Middle frontal gyrus (tissue), 1 donor: ENCODE results near the gene PLPP6.
"Not testable (repeated sequence)": the region's sequence is repeated elsewhere in the genome, so short reads cannot be mapped to it uniquely, and the experiment has no call there.

Source experiments
- DNase-seq: peaks from one replicate; pipeline ENCODE4 v3.0.0-alpha.2; 2015; ENCODE audit warnings: low spot score; ENCODE audit errors: extremely low spot score

PLPP6 gene

DNA sequence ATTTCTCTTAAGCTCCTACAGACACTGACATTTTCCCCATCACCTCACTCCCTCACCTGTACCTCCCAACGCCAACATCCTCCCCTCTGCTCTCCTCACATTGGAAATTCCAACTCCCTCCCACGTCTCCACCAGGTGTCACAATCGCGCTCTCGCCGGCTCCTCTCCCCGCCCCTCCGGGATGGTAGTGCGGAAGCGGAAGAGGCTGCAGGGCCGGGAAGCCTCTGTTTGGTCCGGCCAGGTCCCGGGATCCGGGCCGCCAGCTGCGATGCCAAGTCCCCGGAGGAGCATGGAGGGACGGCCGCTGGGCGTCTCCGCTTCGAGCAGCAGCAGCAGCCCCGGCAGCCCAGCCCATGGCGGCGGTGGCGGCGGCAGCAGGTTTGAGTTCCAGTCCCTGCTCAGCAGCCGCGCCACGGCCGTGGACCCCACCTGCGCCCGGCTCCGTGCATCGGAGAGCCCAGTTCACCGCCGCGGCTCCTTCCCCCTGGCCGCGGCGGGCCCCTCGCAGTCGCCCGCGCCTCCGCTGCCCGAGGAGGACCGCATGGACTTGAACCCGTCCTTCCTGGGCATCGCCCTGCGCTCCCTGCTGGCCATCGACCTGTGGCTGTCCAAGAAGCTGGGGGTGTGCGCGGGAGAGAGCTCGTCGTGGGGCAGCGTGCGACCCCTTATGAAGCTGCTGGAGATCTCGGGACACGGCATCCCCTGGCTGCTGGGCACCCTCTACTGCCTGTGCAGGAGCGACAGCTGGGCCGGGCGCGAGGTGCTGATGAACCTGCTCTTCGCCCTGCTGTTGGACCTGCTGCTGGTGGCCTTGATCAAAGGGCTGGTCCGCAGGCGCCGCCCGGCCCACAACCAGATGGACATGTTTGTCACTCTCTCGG, at the start of gene PLPP6:
TSS of gene PLPP6 (plus strand) at position 187 of the 881 bp plus-strand sequence. CDS start at position 269, 82 bp downstream.
- peak; percentile 58 for DNase-seq

DNA sequence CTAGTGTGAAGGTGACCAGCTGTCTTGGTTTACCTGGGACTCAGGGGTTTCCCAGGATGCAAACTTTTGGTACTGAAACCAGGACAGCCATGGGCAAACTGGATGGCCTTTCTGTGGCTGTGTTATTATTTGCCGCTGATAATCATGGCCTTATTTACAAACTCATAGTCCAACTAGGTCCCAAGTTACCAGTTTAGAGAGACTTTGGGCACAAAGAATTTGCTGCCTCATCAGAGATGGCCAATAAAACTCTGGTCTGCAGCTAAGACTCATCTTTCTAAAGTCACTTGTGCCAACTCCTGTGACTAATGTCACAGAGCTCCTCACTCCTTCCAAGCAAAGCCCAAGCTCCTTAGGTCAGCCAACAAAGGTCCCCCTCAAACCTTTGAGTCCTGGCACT, 47.5 kb upstream of the PLPP6 start:
- DNase-seq: no peak

DNA sequence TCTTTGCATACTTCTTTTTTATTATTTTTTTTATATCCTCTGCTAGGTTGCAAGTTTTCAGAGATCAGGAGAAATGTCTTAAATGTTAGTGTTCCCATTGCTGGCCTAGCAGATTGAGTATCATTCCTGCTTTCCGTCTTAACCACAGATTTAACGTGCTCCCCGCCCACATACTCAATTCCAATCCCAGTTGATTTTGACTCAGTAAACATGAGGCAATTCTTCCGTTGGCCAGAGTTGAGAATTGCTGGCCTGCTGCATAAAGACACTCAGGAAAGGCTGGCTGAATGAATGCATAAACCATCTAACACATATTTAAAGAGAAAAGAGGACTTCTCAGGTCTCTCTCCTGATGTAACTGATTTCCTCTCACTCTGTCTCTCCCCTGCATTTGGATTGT, 46.8 kb upstream of the PLPP6 start:
- DNase-seq: no peak

DNA sequence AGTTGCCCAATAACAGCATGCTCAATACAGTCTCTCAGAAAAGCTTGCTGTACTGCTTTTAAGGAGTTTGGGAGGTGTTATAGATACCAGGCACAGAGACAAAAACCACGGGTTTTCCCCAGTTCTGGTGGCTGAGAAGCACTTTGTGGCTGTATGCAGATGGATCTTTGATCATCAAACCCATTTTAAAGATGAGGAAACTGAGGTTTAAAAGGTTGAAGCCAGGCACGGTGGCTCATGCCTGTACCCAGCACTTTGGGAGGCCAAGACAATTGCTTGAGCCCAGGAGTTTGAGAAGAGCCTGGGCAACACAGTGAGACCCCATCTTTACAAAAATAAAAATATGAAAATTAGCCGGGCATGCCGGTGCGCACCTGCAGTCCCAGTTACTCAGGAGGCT, 46.3 kb upstream of the PLPP6 start:
- DNase-seq: no peak

DNA sequence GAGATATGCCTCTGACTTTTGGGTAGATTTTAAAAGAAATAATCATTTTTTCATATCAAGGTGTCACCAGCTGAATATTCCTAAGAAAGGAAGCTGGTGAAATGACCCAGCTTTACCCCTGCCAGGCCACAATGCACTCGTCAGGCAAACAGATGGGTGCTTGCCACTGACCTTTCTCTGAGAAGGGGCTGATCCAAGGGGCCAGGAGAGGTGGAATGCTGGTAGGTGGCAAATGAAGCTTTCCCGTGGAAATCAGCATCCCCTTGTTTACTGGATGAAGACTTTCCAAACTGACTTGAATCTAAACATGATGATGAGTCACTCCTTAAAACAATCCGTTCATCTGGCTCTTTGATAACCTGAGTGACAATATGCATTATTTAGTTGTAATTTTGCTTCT, 44.3 kb upstream of the PLPP6 start:
- no peak for DNase-seq

DNA sequence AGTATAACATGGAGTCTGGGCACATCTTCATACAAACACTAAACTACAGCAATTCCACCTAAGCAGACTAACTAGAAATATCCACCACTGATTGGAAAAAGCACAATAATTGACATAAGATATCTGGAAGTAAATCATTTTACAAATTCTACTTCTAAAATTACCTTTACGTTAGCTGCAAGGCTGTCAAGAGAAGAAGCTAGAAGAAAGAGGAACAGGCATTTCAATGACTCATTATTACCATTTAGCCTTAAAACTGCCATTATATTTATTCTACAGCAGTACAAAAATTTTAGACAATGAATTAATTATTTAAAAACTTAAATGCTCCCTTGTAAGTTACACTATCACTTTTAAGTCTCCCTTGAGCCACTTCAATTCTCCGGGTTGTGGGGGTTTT, 43.4 kb upstream of the PLPP6 start:
- no peak for DNase-seq

DNA sequence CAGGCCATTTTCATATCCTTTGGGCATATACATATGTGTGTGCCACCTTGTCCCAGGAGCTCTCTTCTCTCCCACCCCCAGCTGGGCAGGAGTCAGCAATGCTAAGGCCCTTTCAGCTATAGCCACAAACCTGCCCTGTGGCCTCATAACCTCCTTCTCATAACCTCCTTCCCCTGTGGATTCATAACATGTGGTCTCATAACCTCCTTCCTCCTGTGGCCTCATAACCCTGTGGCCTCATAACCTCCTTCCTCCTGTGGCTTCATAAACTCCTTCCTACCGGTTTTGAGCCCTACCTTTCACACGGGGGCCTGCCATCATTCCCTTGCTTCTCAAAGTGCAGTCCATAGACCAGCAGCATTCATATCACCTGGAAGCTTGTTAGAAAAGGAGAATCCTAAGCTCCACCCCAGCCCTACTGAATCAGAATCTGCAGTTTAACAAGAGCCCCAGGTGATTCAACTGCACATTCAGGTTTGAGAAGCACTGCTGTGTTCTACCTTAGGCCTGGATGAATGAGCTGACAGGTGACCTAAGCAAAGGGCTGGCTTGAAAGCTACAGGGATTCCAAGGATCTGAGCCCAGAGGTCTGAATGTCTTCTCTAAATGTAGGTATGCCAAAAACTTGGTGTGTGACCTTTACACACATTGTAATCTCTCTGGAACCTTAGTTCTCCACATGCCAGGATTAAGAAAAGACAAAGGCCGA, 41.9 kb upstream of the PLPP6 start:
- DNase-seq: no peak

DNA sequence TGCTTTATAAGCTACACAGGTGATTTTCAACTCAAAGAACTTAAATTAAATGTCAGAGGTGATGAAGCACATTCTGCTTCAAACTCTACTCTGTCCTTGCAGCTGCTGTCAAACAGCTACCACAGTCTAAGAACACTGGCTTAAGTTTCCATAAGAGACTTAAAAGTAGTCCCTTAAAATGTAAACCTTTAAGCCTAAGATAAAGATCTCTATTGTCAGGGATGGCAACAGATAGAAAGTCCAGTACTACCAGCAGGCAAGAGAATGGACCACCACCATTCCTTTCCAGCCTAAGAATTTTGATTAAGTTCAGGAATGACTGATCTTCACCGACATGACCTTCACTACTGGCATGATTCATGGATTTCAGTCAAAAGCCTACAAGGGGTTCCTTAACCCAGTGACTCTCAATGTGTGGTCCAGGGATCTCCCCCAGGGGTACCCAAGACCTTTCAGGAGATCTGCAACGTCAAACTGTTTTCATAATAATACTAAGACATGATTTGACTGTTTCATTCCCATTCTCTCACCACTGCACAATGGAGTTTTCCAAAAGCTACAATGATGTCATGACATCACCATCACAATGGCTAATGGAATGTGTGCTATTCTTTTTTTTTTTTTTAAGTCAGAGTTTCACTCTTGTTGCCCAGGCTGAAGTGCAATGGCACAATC, 41.1 kb upstream of the PLPP6 start:
- DNase-seq: no peak

DNA sequence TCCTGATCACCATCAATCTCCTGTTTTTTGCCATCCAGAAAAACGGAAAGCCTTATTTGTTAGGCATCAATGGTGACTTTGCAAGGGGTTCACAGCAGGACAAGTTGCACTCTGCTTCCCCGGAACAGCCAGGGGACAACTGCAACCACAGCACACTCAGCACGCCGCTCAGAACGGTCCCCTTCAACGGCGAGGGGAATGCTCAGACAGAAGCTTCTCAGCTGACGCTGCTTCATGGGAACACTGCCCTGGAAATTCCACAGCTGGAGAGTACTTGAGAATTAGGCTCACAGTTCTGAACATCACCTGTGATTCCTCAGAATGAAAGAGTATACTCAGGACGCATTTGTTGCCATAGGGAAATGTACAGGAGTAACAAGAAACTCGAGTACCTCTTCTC, 40.1 kb upstream of the PLPP6 start:
- no peak for DNase-seq

DNA sequence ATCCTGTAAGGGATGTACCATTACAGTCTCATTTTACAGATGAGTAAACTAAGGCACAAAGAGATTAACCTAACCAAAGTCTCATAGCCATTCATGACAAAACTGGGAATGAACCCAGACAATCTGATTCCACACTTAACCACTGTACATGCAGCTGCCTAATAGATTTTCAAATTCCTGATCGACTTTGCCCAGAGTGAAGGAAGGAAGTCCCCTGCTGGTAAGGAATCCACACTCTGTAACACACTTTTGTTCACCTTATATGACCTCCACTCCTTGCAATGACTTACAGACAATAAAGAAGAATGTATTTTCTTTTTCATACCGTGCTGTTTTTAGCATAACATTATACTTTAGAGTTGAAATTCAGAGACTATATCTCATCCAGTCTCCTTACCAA, 31.3 kb upstream of the PLPP6 start:
- DNase-seq: no peak

DNA sequence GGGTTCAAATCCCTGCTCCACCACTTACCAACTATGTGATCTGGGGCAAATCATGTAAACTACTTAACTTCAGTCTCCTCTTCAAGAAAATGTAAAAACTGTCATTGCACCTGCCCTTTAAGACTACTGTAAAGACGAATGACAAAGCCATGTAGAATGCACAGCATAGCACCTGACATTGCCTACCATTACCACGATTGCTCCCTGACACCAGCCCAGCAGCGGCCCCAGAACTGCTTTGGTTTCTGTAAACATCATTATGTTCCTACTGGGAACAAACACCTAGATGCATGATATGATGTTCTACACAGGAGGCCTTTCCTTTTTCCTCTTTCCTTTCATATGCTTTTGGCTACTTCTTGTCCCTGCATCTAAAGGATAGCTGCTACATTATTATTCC, 23.1 kb upstream of the PLPP6 start:
- no peak for DNase-seq

DNA sequence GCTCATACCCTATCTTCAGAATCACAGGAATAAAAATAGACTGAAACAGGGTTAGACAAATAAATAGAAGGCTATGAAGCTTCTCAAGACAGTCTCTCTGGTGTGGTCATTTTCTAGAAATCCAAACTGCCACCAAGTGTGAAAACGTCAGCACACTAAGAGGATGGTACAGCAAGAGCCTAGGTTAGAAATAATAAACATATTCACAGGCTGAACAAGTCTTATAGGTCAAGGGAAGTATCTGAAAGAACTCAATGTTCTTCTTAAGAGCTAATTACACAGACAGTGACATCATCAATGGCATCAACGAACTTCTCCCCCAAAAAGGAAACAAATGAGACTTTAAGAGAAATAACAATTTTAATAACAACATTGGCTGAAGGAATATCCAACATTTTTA, 22.7 kb upstream of the PLPP6 start:
- no peak for DNase-seq

DNA sequence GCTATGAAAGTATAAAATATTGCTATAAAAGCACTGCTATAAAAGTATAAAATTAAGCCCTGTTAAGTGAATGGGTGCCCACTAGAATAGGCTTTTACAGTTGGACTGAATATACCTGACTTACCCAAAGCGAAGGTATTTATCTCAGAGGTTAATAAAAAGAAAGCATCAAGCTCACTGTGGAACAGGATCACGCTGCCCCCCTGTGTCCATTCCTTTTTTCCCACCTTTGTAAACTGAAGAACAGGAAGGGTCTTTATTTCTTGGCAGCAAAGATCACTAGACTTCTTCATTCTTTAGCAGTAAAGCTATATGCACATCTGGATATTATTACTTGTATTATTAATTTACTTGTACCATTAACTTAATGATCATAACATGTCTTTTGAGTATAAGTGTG, 22.1 kb upstream of the PLPP6 start:
- no peak for DNase-seq

DNA sequence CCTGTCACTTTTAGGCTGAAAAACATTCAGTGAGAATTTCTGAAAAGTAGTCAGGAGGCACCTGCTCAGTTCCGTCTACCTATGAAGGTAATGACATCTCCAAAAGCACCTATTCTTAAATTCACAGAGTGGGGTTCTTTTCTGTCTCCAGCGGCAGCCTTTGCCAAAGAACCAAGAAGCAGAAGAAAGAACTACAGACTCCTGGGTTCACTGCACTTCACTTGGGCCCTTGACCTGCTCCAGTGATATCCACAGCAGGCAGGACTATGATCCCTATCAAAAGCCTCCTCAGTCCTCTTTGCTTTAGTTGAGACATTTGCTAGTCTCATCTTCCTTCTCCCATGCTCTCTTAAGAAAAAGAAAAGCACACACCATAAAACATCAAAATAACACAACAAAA, 19.7 kb upstream of the PLPP6 start:
- DNase-seq: no peak

DNA sequence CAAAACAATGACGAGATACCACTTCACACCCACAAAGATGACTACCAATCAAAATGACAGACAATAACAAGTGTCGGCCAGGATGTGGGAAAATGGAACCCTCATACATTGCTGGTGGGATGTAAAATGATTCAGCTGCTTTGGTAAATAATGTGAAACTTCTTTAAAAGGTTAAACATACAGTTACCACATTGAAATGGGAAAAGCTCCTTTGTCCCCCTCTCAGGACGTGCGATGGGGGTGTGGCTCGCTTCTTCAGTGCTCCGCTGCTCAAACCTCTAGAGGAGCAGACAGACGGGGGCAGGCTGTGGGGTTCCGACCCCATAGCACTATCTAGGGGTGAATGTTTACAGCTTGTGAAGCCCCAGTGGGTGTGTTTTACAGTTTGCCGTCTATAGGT, 8.0 kb upstream of the PLPP6 start:
- DNase-seq: no peak

DNA sequence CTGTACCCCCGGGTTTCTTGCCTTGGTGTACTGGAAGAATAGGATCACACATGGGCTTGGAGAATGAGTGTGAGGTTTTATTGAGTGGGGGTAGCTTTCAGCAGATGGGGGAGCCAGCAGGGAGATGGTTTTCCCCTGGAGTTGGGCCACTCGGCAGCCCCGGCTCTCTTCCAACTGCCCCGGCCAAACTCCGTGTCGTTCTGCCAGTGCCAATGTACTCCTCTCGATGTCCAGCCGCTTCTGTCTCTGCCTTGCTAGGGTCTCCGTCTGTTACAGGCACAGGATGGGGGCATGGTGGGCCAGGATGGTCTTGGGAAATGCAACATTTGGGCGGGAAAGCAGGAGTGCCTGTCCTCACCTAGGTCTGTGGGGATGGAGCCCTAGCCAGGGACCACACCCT, 7.6 kb upstream of the PLPP6 start:
- DNase-seq: no peak

DNA sequence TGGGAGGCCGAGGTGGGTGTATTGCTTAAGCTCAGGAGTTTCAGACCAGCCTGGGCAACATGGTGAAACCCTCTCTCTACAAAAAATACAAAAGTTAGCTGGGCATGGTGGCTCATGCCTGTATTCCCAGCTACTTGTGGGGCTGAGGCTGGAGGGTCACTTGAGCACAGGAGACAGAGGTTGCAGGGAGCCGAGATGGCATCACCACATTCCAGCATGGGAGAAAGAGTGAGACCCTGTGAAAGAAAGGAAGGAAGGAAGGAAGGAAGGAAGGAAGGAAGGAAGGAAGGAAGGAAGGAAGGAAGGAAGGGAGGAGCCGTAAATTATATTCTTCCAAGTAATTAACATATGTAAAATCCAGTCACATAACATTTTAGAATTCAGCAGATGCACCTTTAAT, 5.9 kb upstream of the PLPP6 start:
- DNase-seq: not testable (repeated sequence)

DNA sequence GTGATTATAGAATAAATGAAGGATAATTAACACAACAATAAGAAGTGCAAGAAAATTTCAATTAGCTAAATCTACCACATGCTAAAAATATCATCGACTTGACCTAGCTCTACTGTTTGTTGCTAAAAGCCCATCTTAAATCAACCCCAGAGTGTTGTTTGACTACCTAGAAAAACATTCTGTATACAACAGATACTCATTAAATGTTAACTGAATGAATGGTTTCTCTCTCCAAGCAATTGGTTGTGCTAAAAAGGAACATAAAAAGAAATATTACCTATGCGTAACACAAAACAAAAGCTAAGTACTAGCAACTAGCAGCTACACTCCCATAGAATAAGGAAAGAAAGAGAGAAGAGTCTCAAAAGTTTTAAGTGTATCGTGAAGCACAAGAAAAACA, 5.5 kb upstream of the PLPP6 start:
- no peak for DNase-seq

DNA sequence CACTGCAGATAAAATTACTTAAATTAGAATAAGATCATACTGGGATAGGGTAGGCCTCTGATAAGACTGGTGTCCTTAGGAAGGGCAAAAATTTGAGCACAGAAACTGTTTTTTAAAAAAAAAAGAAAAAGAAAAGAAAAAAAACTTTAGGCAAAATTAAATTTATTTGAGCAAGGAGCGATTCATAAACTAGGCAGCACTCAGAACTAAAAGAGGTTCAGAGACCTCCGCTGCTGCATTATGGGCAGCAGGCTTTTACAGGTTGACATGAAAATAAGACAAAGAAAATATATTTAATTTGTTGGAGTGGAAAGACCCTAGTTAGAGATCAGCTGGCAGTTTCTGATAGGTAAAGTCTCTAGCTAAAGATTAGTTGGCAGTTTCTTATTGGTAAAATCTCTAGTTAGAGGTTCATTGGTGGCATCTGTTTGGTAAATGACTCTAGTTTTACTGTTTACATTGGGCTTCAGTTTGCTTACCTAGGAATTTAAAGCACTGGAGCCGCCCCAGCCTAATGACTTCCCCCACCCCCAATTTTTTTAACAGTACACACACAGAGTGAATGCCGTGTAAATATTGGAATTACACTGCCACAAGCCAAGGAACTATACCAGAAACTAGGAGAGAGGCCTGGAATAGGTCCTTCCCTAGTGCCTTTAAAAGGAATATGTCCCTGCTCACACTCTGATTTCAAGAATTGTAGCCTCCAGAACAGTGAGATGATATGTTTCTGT, 4.5 kb upstream of the PLPP6 start:
- no peak for DNase-seq

DNA sequence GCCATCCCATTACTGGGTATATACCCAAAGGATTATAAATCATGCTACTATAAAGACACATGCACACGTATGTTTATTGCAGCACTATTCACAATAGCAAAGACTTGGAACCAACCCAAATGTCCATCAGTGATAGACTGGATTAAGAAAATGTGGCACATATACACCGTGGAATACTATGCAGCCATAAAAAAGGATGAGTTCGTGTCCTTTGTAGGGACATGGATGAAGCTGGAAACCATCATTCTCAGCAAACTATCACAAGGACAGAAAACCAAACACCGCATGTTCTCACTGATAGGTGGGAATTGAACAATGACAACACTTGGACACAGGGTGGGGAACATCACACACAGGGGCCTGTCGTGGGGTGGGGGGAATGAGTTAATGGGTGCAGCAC, 1.4 kb upstream of the PLPP6 start:
- not testable (repeated sequence) for DNase-seq

DNA sequence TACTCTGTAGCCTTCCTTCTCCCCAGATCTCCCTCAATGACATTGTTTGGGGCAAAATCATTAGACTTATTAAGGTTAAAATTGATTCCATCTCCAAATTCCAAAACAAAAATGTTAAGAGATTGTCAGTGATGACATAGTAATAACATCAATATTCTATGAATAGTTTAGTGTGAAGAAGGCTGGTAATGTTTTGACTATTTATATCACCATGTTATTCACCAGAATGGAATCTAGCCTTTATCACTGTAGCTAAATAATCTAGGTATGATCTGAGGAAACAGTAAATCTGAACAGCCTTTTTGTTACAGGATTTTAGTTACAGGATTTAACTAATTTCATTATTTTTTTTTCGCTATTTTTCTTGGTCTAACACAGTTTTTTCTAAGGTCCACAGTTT, 929 bp upstream of the PLPP6 start:
- no peak for DNase-seq

DNA sequence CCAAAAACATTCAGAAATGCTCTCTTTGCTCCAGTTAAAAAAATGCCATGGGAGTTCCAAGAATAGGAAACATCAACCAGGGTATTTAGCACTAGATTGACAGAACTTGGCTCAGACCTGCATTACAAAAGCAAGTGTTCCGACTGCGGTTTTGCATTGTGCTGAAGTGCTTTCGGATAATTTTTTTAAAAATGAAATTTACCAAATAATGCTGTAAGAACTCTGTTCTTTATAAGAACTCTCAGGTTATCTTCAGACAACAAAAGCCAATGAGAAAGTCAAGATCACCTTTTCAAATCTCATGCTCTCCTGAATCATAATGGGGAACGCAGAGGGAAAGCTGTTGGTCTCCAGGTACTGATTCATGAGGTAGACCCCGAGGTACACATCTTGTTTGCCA, 483 bp upstream of the PLPP6 start:
- DNase-seq: no peak
